Psoas muscle (tissue), 8 donors: ENCODE measurements around the gene EPB41L1. TPM values are rescaled to one million over a fixed set of nuclear protein-coding genes. Genes with fewer than 3 reads are reported as not detected.

Experiments used
- ATAC-seq, 4 donors: fragments of 200-7000 bp; cut with Tn5 transposase; one replicate each; pipeline ENCODE4 v1.9.1; 2020; ENCODE audit warnings: moderate library complexity in 3 of 4, mild to moderate bottlenecking in 2 of 4
- DNase-seq, 2 donors: peaks; one replicate each; pipeline ENCODE4 v3.0.0-alpha.2; 2020
- H3K27ac ChIP-seq: fragments of 200-600 bp; one replicate; pipeline ENCODE4 v1.8.0; 2022
- H3K27me3 ChIP-seq, 3 donors: fragments of 200-600 bp in 1 of 3; one replicate each; pipeline versions ENCODE4 v1.6.1 to v1.8.0; 2013 to 2022; ENCODE audit warnings: low read length in 2 of 3, mild to moderate bottlenecking in 2 of 3, moderate library complexity in 1 of 3; ENCODE audit not compliant: insufficient read depth in 3 of 3
- H3K36me3 ChIP-seq, 2 donors: fragments of 200-600 bp in 1 of 2; one replicate each; pipeline versions ENCODE4 v1.6.1 to v1.8.0; 2013 to 2022; ENCODE audit warnings: low read depth in 1 of 2, mild to moderate bottlenecking in 1 of 2, moderate library complexity in 1 of 2; ENCODE audit not compliant: insufficient read depth in 1 of 2
- H3K4me1 ChIP-seq: fragments of 200-600 bp; one replicate; pipeline ENCODE4 v1.8.0; 2022
- H3K4me3 ChIP-seq: fragments of 200-600 bp; one replicate; pipeline ENCODE4 v1.8.0; 2022; ENCODE audit warnings: mild to moderate bottlenecking
- H3K9me3 ChIP-seq: fragments of 200-600 bp; one replicate; pipeline ENCODE4 v1.8.0; 2022
- CTCF ChIP-seq: fragments of 200-600 bp; IDR thresholded peaks from one replicate; pipeline ENCODE4 v1.8.0; 2022; ENCODE audit warnings: antibody characterized with exemption
- WGBS, 3 donors: extraction: QIAGEN DNeasy Blood & Tissue Kit; methylation state at CpG; one replicate each; pipeline versions ENCODE4 v1.1.6 to v1.1.7; 2013; 5-methylcytosine and 5-hydroxymethylcytosine counted together
- intact Hi-C, 2 donors: fragments of 100-400 bp; cut with DNase I; formaldehyde crosslinking; loops; one replicate each; pipeline versions ENCODE4 v1.11.0 to v1.14.2; 2022
- polyA plus RNA-seq, 3 donors: library from polyadenylated mRNA; stranded (reverse); fragments of 200-250 nt; gene quantifications; one replicate each; pipeline ENCODE4 v1.2.3, GENCODE V29; 2013
- total RNA-seq, 4 donors: library from RNA; stranded (reverse); fragmentation: NEBNext Ultra II Directional in 2 of 4; extraction: Animal tissue kit (Norgen Biotek cat#: 25700) in 2 of 4; gene quantifications; one replicate each; pipeline versions ENCODE4 v1.2.1 to v1.2.4, GENCODE V29; 2021 to 2023
- donor health status: healthy with polysubstance abuse.
- donor health status: DM: no; HTN: no; CAD: no; lungs with moderate emphysema.
- donor health status: Bipolar disorder and iron deficiency.
- donor health status: healthy.
- donor health status: DM: yes; HTN: yes; CAD: no.
- donor health status: DM: no; HTN: no; CAD: no.
- donor health status: DM: no; HTN: no; CAD: no.
- donor health status: DM: yes; HTN: yes; CAD: no.

The EPB41L1 gene
- total and polyA plus RNA-seq, 7 donors, result 4.2 to 24.1 (median 9.1) TPM

- Histone ChIP-seq H3K27ac (no peak overlapping the region), H3K4me3 (no peak overlapping the region), H3K27me3 (no peaks in the 10 kb centered on the region), H3K9me3 (no peaks in the 10 kb centered on the region), H3K36me3 (no peaks in the 10 kb centered on the region), H3K4me1 (peaks cover 20% of the 10 kb centered on the region)
- intact Hi-C loops, result no loop called here
- WGBS, 3 donors, result 90% methylated on average over 4 of the region's 4 CpGs
- ATAC-seq (no peak), DNase-seq (peak in 1 of 2 donors; percentile 41)
- no peak for TF ChIP-seq CTCF
These were observed 1.3 kb upstream of the EPB41L1 start for GRCh38 chr20:36153204-36153603.

GRCh38 chr20:36153736-36154699 lies 522 bp upstream of the EPB41L1 start:
- intact Hi-C loops, result no loop called here
- peak; percentile 71 to 81 (median 76) for ATAC-seq
- WGBS, 3 donors, result 14 to 44% (median 27%) methylated on average over 13 to 43 of the region's 43 CpGs
- H3K9me3 ChIP-seq, result no peaks in the 10 kb centered on the region
- H3K27ac ChIP-seq, result peak overlapping the region; percentile 36
- peaks cover 16% of the 10 kb centered on the region for H3K4me1 ChIP-seq
- peak overlapping the region; percentile 72 for H3K4me3 ChIP-seq
- peak; percentile 86 to 87 for DNase-seq
- no peaks in the 10 kb centered on the region for H3K27me3 ChIP-seq
- no peak for TF ChIP-seq CTCF
- no peaks in the 10 kb centered on the region for H3K36me3 ChIP-seq

- intact Hi-C loops, result loop anchor here (5.0 kb wide), 2 partner anchors 42 to 287 kb away; no protein-coding TSS in a partner anchor
- Histone ChIP-seq H3K4me1 (peaks cover 6% of the 10 kb centered on the region), H3K4me3 (peak overlapping the region; percentile 72), H3K27me3 (no peaks in the 10 kb centered on the region), H3K9me3 (no peaks in the 10 kb centered on the region), H3K36me3 (no peaks in the 10 kb centered on the region), H3K27ac (no peak overlapping the region)
- TF ChIP-seq CTCF, result no peak
- WGBS, 3 donors, result 34 to 52% (median 35%) methylated on average over 8 of the region's 8 CpGs
- DNase-seq (no peak), ATAC-seq (no peak)
These were observed 1.1 kb downstream of the EPB41L1 start for GRCh38 chr20:36155629-36155971.

- 22 to 42% (median 30%) methylated on average over 4 of the region's 4 CpGs for WGBS, 3 donors
- DNase-seq (peak in 1 of 2 donors; percentile 30), ATAC-seq (peak in 1 of 4 donors; percentile 10)
- Histone ChIP-seq H3K4me3 (peak overlapping the region; percentile 28), H3K36me3 (no peaks in the 10 kb centered on the region), H3K27ac (no peak overlapping the region), H3K27me3 (no peaks in the 10 kb centered on the region), H3K9me3 (no peaks in the 10 kb centered on the region), H3K4me1 (peaks cover 6% of the 10 kb centered on the region)
- intact Hi-C loops, result loop anchor here (1.0 to 5.0 kb wide), 3 partner anchors 41 to 286 kb away; no protein-coding TSS in a partner anchor
- no peak for TF ChIP-seq CTCF
These were observed 1.5 kb downstream of the EPB41L1 start for GRCh38 chr20:36155991-36156390.
